Muscle of back (tissue), 11 donors: ENCODE results near the gene B3GNT3. TPM values are rescaled to one million over a fixed set of nuclear protein-coding genes. Genes with fewer than 3 reads are reported as not detected.
"Not testable (repeated sequence)": the region's sequence is repeated elsewhere in the genome, so short reads cannot be mapped to it uniquely, and the experiment has no call there.

Experiments
- DNase-seq, 3 donors: peaks; one replicate each; pipeline versions ENCODE4 v3.0.0 to v3.0.0-alpha.2; 2013
- polyA plus RNA-seq, 10 donors: library from polyadenylated mRNA; unstranded; fragments of 120-200 nt; gene quantifications; one replicate each; pipeline ENCODE4 v1.2.1, GENCODE V29; 2013; ENCODE audit not compliant: insufficient read length in 10 of 10

Gene B3GNT3
- polyA plus RNA-seq, 10 donors = 0.05 to 0.71 (median 0.15) TPM; not detected in 6

GRCh38 chr19:17796838-17797423 lies 2.0 kb downstream of the B3GNT3 start:
- no peak for DNase-seq

GRCh38 chr19:17797424-17798201 lies 2.7 kb downstream of the B3GNT3 start:
- no peak for DNase-seq

GRCh38 chr19:17798599-17798998 lies 3.7 kb downstream of the B3GNT3 start:
- DNase-seq = not testable (repeated sequence)

- DNase-seq = no peak
Observed at GRCh38 chr19:17802137-17802858, 7.4 kb downstream of the B3GNT3 start.

GRCh38 chr19:17803264-17803896 lies 8.4 kb downstream of the B3GNT3 start:
- DNase-seq = no peak

- no peak for DNase-seq
Observed at GRCh38 chr19:17805427-17805826, 10.5 kb downstream of the B3GNT3 start.

GRCh38 chr19:17806945-17807344 lies 12.0 kb downstream of the B3GNT3 start:
- no peak for DNase-seq

- no peak for DNase-seq
Observed at GRCh38 chr19:17807731-17808316, 12.9 kb downstream of the B3GNT3 start.

- no peak for DNase-seq
Observed at GRCh38 chr19:17811103-17811502, 16.2 kb downstream of the B3GNT3 start.

GRCh38 chr19:17811681-17812080 lies 16.7 kb downstream of the B3GNT3 start:
- no peak for DNase-seq

- DNase-seq = no peak
Observed at GRCh38 chr19:17812099-17812498, 17.2 kb downstream of the B3GNT3 start.

- DNase-seq = no peak
Observed at GRCh38 chr19:17817668-17818363, 22.9 kb downstream of the B3GNT3 start.

GRCh38 chr19:17821190-17821589 lies 26.3 kb downstream of the B3GNT3 start, which contains the start of gene INSL3:
TSS of gene INSL3 (minus strand) at chr19:17821519. CDS start at chr19:17821506, 13 bp downstream.
- no peak for DNase-seq

GRCh38 chr19:17824339-17824738 lies 29.4 kb downstream of the B3GNT3 start:
- no peak for DNase-seq

- DNase-seq = no peak
Observed at GRCh38 chr19:17826508-17827056, 31.6 kb downstream of the B3GNT3 start.

- peak in 2 of 3 donors; percentile 16 to 47 for DNase-seq
Observed at GRCh38 chr19:17829855-17830566, 35.1 kb downstream of the B3GNT3 start.

- peak; percentile 32 to 49 (median 33) for DNase-seq
Observed at GRCh38 chr19:17830567-17831418, 35.9 kb downstream of the B3GNT3 start.

- no peak for DNase-seq
Observed at GRCh38 chr19:17831419-17831888, 36.5 kb downstream of the B3GNT3 start.
